Neural cell (in vitro differentiated cells): ENCODE measurements around the gene KRTAP4-8.

Experiments used
- EP300 ChIP-seq: fragments of 450-650 bp; conservative IDR thresholded peaks from 2 replicates; pipeline ENCODE4 v1.6.1; 2014; ENCODE audit warnings: antibody characterized with exemption, mild to moderate bottlenecking, moderate library complexity; ENCODE audit not compliant: poor library complexity, severe bottlenecking
- EZH2 ChIP-seq: fragments of 200-600, 300-800 bp; shearing (Covaris generic), sonication (generic); IDR thresholded peaks from 2 replicates; pipeline ENCODE4 v1.6.1; 2014; ENCODE audit warnings: antibody characterized with exemption, low read length, borderline replicate concordance, mild to moderate bottlenecking; ENCODE audit not compliant: insufficient read depth, poor library complexity, severe bottlenecking
- MXI1 ChIP-seq: fragments of 450-650 bp; conservative IDR thresholded peaks from 2 replicates; pipeline ENCODE4 v1.6.1; 2014; ENCODE audit warnings: antibody characterized with exemption, mild to moderate bottlenecking; ENCODE audit not compliant: poor library complexity, severe bottlenecking
- POLR2AphosphoS5 ChIP-seq: IDR thresholded peaks from 2 replicates; pipeline ENCODE4 v1.6.1; 2012
- RAD21 ChIP-seq: fragments of 450-650 bp; conservative IDR thresholded peaks from 2 replicates; pipeline ENCODE4 v1.6.1; 2014; ENCODE audit warnings: antibody characterized with exemption, mild to moderate bottlenecking, moderate library complexity
- TAF1 ChIP-seq: IDR thresholded peaks from 2 replicates; pipeline ENCODE4 v1.6.1; 2012; ENCODE audit warnings: low read depth
- TF ChIP-seq, protein P1 (sequence below): fragments of 450-650 bp; IDR thresholded peaks from 2 replicates; pipeline ENCODE4 v1.5.1; 2014; ENCODE audit warnings: antibody characterized with exemption, mild to moderate bottlenecking, moderate library complexity; ENCODE audit not compliant: poor library complexity, severe bottlenecking
- TF ChIP-seq, protein P2 (sequence below): IDR thresholded peaks from 2 replicates; pipeline ENCODE4 v1.6.1; 2012; ENCODE audit warnings: borderline replicate concordance

DNA sequence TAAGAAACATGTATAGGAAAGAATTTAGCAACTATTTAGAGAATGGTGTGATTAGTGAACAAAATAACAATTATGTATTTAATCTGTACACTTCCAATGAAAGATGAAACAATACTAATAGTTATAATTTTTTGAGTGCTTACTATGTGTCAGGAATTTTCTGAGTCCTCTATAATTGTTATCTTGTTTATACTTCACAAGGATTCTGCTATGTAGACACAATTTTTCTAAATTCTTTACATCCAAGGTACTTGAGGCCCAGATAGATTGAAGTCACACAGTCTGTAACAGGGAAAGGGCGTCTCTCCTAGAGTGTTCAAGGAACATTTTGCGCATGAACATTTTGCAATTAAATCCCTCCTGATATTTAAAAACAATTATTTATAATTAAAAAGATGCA is 27.1 kb upstream of the KRTAP4-8 start:
- TF ChIP-seq, protein P1, sequence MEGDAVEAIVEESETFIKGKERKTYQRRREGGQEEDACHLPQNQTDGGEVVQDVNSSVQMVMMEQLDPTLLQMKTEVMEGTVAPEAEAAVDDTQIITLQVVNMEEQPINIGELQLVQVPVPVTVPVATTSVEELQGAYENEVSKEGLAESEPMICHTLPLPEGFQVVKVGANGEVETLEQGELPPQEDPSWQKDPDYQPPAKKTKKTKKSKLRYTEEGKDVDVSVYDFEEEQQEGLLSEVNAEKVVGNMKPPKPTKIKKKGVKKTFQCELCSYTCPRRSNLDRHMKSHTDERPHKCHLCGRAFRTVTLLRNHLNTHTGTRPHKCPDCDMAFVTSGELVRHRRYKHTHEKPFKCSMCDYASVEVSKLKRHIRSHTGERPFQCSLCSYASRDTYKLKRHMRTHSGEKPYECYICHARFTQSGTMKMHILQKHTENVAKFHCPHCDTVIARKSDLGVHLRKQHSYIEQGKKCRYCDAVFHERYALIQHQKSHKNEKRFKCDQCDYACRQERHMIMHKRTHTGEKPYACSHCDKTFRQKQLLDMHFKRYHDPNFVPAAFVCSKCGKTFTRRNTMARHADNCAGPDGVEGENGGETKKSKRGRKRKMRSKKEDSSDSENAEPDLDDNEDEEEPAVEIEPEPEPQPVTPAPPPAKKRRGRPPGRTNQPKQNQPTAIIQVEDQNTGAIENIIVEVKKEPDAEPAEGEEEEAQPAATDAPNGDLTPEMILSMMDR: no peak
- TF ChIP-seq POLR2AphosphoS5 (no peak), EP300 (no peak), EZH2 (no peak), TAF1 (no peak), MXI1 (no peak), RAD21 (no peak)
- TF ChIP-seq, protein P2, sequence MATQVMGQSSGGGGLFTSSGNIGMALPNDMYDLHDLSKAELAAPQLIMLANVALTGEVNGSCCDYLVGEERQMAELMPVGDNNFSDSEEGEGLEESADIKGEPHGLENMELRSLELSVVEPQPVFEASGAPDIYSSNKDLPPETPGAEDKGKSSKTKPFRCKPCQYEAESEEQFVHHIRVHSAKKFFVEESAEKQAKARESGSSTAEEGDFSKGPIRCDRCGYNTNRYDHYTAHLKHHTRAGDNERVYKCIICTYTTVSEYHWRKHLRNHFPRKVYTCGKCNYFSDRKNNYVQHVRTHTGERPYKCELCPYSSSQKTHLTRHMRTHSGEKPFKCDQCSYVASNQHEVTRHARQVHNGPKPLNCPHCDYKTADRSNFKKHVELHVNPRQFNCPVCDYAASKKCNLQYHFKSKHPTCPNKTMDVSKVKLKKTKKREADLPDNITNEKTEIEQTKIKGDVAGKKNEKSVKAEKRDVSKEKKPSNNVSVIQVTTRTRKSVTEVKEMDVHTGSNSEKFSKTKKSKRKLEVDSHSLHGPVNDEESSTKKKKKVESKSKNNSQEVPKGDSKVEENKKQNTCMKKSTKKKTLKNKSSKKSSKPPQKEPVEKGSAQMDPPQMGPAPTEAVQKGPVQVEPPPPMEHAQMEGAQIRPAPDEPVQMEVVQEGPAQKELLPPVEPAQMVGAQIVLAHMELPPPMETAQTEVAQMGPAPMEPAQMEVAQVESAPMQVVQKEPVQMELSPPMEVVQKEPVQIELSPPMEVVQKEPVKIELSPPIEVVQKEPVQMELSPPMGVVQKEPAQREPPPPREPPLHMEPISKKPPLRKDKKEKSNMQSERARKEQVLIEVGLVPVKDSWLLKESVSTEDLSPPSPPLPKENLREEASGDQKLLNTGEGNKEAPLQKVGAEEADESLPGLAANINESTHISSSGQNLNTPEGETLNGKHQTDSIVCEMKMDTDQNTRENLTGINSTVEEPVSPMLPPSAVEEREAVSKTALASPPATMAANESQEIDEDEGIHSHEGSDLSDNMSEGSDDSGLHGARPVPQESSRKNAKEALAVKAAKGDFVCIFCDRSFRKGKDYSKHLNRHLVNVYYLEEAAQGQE: no peak
